OCI-LY7 (cell line): ENCODE measurements around the gene TCERG1L.

Experiments
- CTCF ChIP-seq: fragments of 200-600 bp; sonication (generic); conservative IDR thresholded peaks from 2 replicates; pipeline ENCODE4 v1.5.1; 2014; ENCODE audit warnings: mild to moderate bottlenecking, antibody characterized with exemption, low read length, moderate library complexity, mixed read lengths
- EZH2phosphoT487 ChIP-seq: fragments of 200-600 bp; sonication (generic); IDR thresholded peaks from 2 replicates; pipeline ENCODE4 v1.6.1; 2018; ENCODE audit warnings: low read depth, borderline replicate concordance, mild to moderate bottlenecking, mixed run types, antibody characterized with exemption, low read length, moderate library complexity, mixed read lengths

- TF ChIP-seq CTCF (no peak), EZH2phosphoT487 (no peak)
These were observed 168.8 kb downstream of the TCERG1L start for GRCh38 chr10:131142517-131143380.
